Astrocyte of the cerebellum (primary cell): ENCODE results near the gene SPNS3.

ENCODE experiments used
- DNase-seq: peaks from one replicate; pipeline ENCODE4 v3.0.0-alpha.2; 2011; ENCODE audit warnings: low read depth
- H3K4me3 ChIP-seq: 2 replicates; pipeline ENCODE4 v1.5.1; 2011; ENCODE audit warnings: mild to moderate bottlenecking, low read depth, low read length, moderate library complexity
- in situ Hi-C: cut with HindIII; loops from 2 replicates; pipeline ENCODE4 v1.10.0; 2017; ENCODE audit warnings: low sequenced_read_pairs
- TF ChIP-seq, protein P1 (sequence below): IDR thresholded peaks from 2 replicates; pipeline ENCODE4 v1.5.1; 2012; ENCODE audit warnings: low read length, low read depth, moderate library complexity, mild to moderate bottlenecking; ENCODE audit errors: missing control alignments

SPNS3 gene

DNA sequence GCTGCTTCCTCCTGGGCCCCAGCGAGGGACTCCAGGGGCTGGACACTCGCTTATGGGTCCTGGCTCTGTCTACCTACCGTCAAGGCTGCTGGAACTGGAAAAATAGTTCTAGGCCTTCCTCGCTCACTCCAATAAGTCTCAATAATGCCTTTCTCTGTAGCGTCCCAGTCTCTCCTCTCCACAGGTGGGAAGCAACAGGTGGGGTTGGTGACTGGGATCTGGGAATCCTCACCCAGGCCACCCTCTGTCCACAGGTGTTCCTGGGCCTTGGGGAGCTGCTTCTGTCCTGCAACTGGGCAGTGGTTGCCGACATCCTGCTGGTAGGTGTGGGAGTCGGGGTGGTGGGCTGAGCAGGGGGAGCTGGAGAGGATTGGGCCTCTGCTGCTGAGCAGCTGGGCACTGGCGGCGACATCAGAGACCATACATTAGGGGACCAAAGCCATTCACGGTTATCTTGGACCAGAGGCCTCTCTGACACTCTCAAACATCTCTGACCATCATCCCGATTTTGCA is 44.6 kb downstream of the SPNS3 start:
- TF ChIP-seq, protein P1, sequence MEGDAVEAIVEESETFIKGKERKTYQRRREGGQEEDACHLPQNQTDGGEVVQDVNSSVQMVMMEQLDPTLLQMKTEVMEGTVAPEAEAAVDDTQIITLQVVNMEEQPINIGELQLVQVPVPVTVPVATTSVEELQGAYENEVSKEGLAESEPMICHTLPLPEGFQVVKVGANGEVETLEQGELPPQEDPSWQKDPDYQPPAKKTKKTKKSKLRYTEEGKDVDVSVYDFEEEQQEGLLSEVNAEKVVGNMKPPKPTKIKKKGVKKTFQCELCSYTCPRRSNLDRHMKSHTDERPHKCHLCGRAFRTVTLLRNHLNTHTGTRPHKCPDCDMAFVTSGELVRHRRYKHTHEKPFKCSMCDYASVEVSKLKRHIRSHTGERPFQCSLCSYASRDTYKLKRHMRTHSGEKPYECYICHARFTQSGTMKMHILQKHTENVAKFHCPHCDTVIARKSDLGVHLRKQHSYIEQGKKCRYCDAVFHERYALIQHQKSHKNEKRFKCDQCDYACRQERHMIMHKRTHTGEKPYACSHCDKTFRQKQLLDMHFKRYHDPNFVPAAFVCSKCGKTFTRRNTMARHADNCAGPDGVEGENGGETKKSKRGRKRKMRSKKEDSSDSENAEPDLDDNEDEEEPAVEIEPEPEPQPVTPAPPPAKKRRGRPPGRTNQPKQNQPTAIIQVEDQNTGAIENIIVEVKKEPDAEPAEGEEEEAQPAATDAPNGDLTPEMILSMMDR: no peak
- in situ Hi-C loops: no loop called here
- DNase-seq: no peak
- H3K4me3 ChIP-seq: no peak overlapping the region

DNA sequence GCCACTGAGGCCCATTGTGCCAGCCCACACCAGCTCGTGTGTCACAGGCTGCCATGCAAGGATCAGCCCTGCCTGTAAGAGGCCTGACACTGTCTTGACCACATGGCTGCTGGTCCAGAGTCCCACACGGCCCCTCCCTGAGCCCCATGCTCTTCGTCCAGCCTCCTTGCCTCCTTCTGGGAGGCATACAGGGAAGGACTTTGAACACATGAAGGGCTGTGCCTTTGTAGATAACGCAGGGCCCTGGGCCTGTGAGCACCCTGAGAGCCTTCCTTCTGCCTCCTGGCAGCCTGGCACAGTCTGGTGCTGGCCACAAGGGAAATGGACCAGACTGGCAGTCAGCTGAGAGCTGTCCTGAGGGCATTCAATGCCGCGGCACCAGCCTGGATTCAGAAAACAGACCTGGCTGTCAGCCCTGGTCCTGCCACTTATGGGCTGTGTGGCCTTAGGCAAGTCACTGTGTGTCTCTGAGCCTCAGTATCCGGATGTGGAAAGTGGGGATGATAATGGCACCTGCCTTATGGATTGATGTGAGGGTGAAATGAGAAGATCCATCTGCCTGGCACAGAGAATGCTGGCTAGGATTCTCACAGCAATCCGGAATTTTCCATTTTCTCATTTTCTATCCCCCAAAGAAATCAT is 45.7 kb downstream of the SPNS3 start:
- no peak for DNase-seq
- H3K4me3 ChIP-seq: no peak overlapping the region
- TF ChIP-seq, protein P1: no peak
- in situ Hi-C loops: no loop called here

DNA sequence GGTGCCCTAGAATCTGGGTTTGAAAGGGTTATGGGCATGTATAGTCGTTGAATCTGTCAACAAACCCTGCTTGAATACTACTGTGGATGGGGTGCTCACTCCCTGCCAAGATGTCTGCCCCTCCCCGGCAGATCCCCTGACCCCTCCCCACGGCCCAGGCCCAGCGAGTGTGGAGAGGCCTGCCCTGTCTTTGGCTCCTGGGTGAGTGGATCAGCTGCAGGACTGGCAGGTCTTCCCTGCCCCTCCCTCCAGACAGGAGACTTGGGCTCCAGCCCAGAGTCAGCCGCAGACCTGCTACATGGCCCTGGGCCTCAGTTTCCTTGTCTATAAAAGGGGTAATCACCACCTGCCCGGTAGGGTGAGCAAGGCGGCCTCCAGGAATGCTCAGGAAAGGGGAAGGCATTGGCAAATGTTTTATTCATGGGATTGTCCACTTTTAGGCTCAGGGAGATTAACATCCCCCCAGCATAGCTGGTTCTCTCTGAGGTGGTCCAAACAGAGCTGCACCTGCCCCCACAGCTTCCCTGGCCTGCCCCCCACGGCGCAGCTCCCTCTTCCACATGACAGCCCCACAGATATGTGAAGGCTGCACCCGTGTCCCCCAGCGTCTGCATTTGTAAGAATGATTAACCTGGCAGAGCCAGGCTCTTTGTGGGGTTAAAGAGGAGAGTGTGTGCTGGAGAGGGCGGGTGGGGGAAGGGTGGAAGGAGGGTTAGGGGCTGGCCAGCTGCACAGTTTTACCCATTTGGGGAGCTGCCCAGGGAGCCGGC is 46.4 kb downstream of the SPNS3 start:
- no peak for DNase-seq
- TF ChIP-seq, protein P1: no peak
- in situ Hi-C loops: no loop called here
- no peak overlapping the region for H3K4me3 ChIP-seq

DNA sequence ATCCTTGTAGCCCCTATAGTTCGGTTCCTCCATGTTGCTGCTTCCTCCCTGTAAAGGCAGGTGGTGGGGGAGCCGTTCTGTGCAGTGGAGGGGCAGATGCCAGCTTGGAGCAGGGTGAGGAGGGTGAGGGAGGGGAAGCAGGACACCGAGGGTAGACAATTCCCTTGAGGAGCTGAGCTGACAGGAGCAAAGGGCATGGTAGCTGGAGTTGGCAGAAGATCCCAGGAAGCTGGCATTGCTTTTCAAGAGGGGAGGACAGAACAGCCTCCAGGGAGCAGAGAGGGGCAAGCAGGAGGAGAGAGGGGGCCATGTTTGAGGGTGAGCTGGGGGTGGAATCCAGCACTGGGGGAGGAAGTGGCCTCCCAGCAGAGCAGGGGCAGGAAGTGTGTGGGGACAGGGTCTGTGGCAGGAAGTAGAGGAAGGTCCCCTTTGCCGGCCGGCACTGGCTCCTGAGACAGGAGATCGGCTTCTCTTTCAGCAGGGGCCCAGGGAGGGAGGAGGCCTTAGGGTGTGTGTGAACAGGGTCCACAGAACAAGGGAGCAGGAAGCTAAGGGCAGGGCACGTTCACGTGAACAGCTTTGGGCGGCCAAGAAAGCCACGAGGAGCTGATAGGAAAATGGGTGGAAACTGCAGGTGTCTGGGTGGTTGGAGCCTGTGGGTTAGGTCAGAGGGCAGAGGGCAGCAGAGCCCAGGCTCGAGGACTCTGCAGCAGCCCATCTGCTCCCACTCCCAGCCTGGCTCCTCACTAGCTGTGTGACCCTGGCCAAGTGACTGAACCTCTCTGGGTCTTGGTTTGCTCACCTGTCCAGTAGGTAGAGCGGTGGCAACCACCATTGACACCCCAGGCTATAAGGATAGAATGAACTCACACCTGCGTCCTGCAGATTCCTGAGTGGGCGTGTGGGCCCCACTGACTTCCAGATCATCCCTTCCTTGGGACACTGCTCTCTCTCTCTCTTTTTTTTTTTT is 47.5 kb downstream of the SPNS3 start:
- no peak for DNase-seq

DNA sequence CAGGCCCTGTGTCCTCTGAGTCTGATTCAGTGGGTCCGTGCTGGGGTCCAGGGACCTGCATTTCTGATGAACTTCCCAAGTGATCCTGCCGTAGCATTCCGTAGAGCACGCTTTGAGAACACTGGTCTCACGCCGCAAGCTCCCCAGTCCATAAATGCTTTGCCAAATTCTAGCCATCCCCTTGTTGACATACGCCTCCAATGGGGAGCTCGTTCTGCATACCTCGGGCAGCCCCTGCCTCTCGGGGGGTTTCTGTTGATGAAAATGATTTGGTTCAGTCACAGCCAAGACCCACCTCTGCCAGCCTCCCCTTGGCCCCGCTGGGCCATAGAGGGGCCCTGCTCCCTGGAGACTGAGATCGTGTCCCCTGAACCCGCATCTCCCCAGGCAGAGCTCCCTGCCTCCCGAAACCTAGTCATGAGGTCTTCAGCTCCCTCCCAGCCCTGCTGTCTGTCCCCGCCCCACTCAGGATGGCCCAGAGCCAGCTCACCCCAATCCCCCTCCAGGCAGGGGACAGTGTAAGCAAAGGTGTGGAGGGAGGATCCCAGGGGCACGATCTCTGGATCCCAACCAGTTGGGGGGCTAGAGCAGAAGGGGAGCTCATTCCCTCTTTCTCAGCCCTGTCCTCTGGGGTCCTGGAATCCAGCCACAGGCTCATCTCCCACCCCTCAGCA is 48.7 kb downstream of the SPNS3 start:
- TF ChIP-seq, protein P1: no peak
- H3K4me3 ChIP-seq: no peak overlapping the region
- in situ Hi-C loops: no loop called here
- DNase-seq: no peak

More for the DNA sequence above, 47.5 kb downstream of the SPNS3 start:
- H3K4me3 ChIP-seq: no peak overlapping the region
- in situ Hi-C loops: no loop called here
- TF ChIP-seq, protein P1: no peak
